NCI-H2107 (cell line): Measurements from ENCODE around the gene LPCAT1.
"Not testable (repeated sequence)": the region's sequence is repeated elsewhere in the genome, so short reads cannot be mapped to it uniquely, and the experiment has no call there.

Source experiments
- DNase-seq: peaks from one replicate; lab custom pipeline; 2025; lab: John Stamatoyannopoulos, UW

Gene LPCAT1

GRCh38 chr5:1521671-1522600 is 1.8 kb downstream of the LPCAT1 start:
- peak; percentile 72 for DNase-seq

- no peak for DNase-seq
These were observed 2.8 kb downstream of the LPCAT1 start for GRCh38 chr5:1520791-1521453.

- DNase-seq: no peak
These were observed 4.0 kb downstream of the LPCAT1 start for GRCh38 chr5:1519631-1520210.

- DNase-seq: no peak
These were observed 5.9 kb downstream of the LPCAT1 start for GRCh38 chr5:1517838-1518237.

- DNase-seq: no peak
These were observed 6.9 kb downstream of the LPCAT1 start for GRCh38 chr5:1516615-1517601.

- no peak for DNase-seq
These were observed 7.7 kb downstream of the LPCAT1 start for GRCh38 chr5:1515921-1516571.

GRCh38 chr5:1515311-1515920 is 8.3 kb downstream of the LPCAT1 start:
- no peak for DNase-seq

- DNase-seq: not testable (repeated sequence)
These were observed 8.9 kb downstream of the LPCAT1 start for GRCh38 chr5:1514819-1515310.

- no peak for DNase-seq
These were observed 9.5 kb downstream of the LPCAT1 start for GRCh38 chr5:1514027-1514818.

GRCh38 chr5:1513326-1514026 is 10.3 kb downstream of the LPCAT1 start:
- no peak for DNase-seq

- peak; percentile 79 for DNase-seq
These were observed 11.0 kb downstream of the LPCAT1 start for GRCh38 chr5:1512541-1513291.

GRCh38 chr5:1511651-1512540 is 11.9 kb downstream of the LPCAT1 start:
- DNase-seq: no peak

GRCh38 chr5:1511048-1511447 is 12.7 kb downstream of the LPCAT1 start:
- no peak for DNase-seq

GRCh38 chr5:1510631-1511030 is 13.1 kb downstream of the LPCAT1 start:
- no peak for DNase-seq

- DNase-seq: no peak
These were observed 13.6 kb downstream of the LPCAT1 start for GRCh38 chr5:1510151-1510561.

- no peak for DNase-seq
These were observed 14.2 kb downstream of the LPCAT1 start for GRCh38 chr5:1509346-1510085.
